PFSK-1 (cell line): ENCODE data around the gene ARHGAP25.

Source experiments
- FOXP2 ChIP-seq: optimal IDR thresholded peaks from 2 replicates; pipeline ENCODE3; 2011; ENCODE audit warnings: borderline replicate concordance, control low read depth, inconsistent platforms; ENCODE audit not compliant: insufficient read depth; ENCODE audit errors: extremely low read length, extremely low read depth
- POLR2AphosphoS5 ChIP-seq: IDR thresholded peaks from 2 replicates; pipeline ENCODE4 v1.6.1; 2012; ENCODE audit warnings: low read depth, mild to moderate bottlenecking, control low read depth, low read length, moderate library complexity
- REST ChIP-seq, 2 experiments: IDR thresholded peaks; 2 replicates each; pipeline versions ENCODE4 v1.6.1 to v1.8.0; 2011 to 2012; ENCODE audit warnings: low read depth in 2 of 2, low read length in 2 of 2, control low read depth in 1 of 2, inconsistent platforms in 1 of 2, mild to moderate bottlenecking in 1 of 2, moderate library complexity in 1 of 2; ENCODE audit not compliant: insufficient read depth in 1 of 2
- SIN3A ChIP-seq: IDR thresholded peaks from 2 replicates; pipeline ENCODE4 v1.6.1; 2012; ENCODE audit warnings: mild to moderate bottlenecking, low read length, moderate library complexity, borderline replicate concordance; ENCODE audit not compliant: insufficient read depth
- TAF1 ChIP-seq: IDR thresholded peaks from 2 replicates; pipeline ENCODE4 v1.6.1; 2012; ENCODE audit warnings: low read length, control low read depth, borderline replicate concordance; ENCODE audit not compliant: insufficient read depth

Gene ARHGAP25

DNA sequence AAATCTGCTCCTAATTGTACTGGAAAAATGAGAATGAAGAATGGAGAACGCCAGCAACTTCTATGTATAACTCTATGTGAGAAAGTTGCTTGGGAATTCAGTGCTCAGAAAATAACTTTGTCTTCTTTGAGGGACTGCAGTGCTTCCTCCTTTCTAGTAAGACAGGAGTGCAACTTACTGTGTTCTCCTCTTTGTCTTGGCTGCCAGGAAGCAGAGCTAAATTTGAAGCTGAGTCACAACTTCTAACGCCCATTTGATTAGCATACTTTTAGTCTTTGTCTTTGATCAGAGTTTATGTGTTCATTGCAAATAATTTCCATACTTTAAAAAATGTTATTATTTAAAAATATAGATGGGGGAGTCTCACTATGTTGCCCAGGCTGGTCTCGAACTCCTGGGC is 6.6 kb downstream of the ARHGAP25 start:
- TF ChIP-seq FOXP2, result no peak
- no peak for TF ChIP-seq POLR2AphosphoS5
- TF ChIP-seq REST (IDR thresholded peaks at IDR 0.05; ENCODE audit: insufficient read depth in 1 of 2, low read depth in 2 of 2, low read length in 2 of 2), result no peak
- no peak for TF ChIP-seq SIN3A
- no peak for TF ChIP-seq TAF1

DNA sequence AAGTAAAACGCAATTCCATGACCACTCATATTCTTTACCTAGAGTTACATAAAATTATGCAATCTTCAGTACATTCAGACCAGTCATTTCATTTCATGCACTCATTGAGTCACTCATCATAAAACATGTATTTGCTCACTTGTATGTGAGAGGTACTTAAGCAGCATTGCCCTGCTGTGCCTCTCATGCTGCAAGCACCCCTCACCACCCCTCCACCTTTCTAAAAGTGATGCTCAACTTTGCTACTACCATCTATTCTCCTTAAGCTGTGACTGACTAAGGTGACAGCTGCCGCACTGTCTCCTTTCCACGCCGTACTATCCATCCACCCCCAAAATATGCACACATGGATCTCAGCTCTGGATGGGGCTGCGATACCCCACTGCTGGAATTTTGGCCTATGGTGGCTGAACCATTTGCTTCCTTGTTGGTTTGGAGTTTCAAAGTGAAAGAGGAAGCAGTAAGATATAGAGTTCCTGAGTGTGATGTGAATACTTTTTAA is 7.2 kb downstream of the ARHGAP25 start:
- TF ChIP-seq TAF1 (no peak), FOXP2 (no peak), SIN3A (no peak), REST (IDR thresholded peaks at IDR 0.05; ENCODE audit: insufficient read depth in 1 of 2, low read depth in 2 of 2, low read length in 2 of 2) (no peak), POLR2AphosphoS5 (no peak)

DNA sequence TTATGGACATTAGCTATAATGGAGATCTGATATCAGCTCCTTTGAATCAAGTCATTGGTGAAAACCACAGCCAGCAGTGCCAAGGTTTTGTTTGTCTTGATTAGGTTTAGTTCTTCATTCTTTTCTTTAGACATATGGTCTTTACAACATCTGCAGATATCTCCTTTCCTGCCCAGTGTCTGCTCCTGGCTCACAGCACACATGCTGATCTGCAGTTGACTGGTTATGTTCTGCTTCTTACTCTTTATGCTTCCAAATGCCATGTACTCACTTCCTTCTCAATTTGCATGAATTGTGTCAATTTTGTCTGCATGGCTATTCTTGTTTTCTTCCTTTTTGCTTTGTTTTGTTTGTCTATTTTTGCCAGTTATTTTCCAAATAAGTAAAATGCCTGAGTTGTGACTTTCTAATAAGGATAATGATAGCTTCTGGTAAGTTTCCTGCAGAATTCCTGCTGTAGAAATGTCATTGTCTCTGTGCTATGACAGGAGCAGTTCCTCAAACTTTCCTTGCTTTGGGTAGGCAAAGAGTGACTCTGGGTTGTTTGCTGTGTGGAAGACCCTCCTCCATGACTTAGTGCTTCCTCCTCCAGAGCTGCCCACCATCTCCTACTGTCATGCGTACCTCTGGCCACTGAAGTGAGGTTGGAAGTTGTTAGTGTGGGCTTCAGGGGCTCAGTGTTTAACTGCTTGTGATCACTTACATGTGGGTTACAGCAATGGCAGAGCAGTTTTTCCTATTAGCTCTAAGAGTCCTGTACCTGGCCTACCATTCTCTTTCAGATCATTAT is 8.2 kb downstream of the ARHGAP25 start:
- TF ChIP-seq FOXP2, result no peak
- no peak for TF ChIP-seq REST (IDR thresholded peaks at IDR 0.05; ENCODE audit: insufficient read depth in 1 of 2, low read depth in 2 of 2, low read length in 2 of 2)
- TF ChIP-seq POLR2AphosphoS5, result no peak
- TF ChIP-seq TAF1, result no peak
- TF ChIP-seq SIN3A, result no peak

DNA sequence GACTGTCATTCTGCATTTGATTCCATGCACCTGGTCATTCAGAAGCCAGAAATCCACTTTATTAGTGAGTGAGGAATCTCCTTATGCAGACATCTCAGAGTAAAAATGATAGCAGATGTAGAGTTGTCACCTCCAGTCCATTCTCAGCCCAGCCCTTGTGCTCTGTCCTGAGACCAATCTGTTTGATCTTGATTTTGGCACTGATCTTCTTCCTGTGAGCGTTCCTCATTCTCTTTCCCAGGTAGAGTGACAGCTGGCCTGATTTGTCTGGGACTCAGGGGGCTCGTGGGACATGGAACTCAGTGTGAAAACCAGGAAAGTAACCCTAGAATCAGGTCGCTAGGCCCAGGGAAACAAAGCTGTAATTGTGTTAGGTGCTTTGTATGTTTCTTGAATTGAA is 8.9 kb downstream of the ARHGAP25 start:
- TF ChIP-seq REST (IDR thresholded peaks at IDR 0.05; ENCODE audit: insufficient read depth in 1 of 2, low read depth in 2 of 2, low read length in 2 of 2) (no peak), POLR2AphosphoS5 (no peak), SIN3A (no peak), FOXP2 (no peak), TAF1 (no peak)
